ENCODE measurements around the gene PDRG1.
"Not testable (repeated sequence)": the region's sequence is repeated elsewhere in the genome, so short reads cannot be mapped to it uniquely, and the experiment has no call there.

Gene PDRG1

GRCh38 chr20:31919410-31920155 lies 32.3 kb downstream of the PDRG1 start:
- DNase-seq (ENCODE audit: low read depth, low spot score): no peak
- in situ Hi-C loops (cut with HindIII; ENCODE audit: low sequenced_read_pairs): no loop called here
- TF ChIP-seq CTCF (IDR thresholded peaks at IDR 0.05; ENCODE audit: low read depth, low read length): no peak
- H3K4me3 ChIP-seq (ENCODE audit: low read depth, low read length): no peak overlapping the region

DNA sequence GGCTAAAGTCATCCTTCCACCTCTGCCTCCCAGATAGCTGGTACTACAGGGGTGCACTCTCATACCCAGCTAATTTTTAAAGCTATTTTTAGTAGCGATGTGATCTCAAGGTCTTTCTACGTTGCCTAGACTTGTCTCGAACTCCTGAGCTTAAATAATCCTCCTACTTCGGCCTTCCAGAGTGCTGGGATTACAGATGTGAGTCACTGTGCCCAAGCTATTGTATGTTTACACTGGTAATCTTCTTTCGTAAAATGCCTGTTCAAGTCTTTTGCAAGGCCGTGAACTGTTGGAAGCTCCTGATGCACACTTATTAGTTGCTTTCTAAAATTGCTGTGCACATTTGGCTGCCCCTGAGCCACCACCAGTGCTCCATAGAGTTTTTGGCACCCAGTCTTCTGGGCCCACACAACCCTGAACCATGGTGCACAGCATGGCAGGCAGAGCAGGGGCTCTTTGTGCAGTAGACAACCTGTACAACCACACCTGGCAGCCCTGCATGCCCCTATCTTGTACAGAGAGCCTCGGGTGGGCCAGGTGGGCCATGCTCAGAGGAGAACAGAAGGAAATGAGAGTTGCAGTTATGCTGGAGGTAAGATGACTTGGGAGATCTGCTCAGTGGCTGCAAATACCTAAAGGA lies 33.3 kb downstream of the PDRG1 start:
- H3K4me3 ChIP-seq (ENCODE audit: low read depth, low read length): no peak overlapping the region
- DNase-seq (ENCODE audit: low read depth, low spot score): no peak
- no peak for TF ChIP-seq CTCF (IDR thresholded peaks at IDR 0.05; ENCODE audit: low read depth, low read length)
- in situ Hi-C loops (cut with HindIII; ENCODE audit: low sequenced_read_pairs): no loop called here

DNA sequence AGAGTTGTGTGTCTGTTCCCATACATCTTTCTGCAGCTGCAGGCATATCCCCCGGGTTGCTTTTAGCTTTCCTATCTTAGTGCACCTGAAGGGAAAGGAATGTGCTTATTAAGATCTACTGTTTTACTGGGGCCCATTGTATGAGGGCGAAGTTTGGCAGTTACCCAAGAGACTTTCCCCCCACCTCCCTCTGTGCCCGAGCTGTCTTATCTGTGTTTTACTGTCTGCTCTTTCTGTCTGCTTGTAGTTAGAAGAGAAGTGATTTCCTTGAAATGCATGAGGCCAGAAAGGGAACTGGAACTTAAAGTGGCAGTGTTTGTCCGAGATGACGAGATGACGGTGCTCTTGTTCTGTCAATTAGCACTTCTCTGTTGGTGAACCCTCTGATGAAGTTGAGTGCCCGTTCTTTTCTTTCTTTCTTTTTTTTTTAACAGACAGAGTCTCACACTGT lies 33.9 kb downstream of the PDRG1 start:
- H3K4me3 ChIP-seq (ENCODE audit: low read depth, low read length); DNase-seq (ENCODE audit: low read depth, low spot score); in situ Hi-C loops (cut with HindIII; ENCODE audit: low sequenced_read_pairs): not testable (repeated sequence)

- in situ Hi-C loops (cut with HindIII; ENCODE audit: low sequenced_read_pairs): no loop called here
- no peak for TF ChIP-seq CTCF (IDR thresholded peaks at IDR 0.05; ENCODE audit: low read depth, low read length)
- no peak for DNase-seq (ENCODE audit: low read depth, low spot score)
- H3K4me3 ChIP-seq (ENCODE audit: low read depth, low read length): no peak overlapping the region
Observed at GRCh38 chr20:31916708-31917107, 35.1 kb downstream of the PDRG1 start.

DNA sequence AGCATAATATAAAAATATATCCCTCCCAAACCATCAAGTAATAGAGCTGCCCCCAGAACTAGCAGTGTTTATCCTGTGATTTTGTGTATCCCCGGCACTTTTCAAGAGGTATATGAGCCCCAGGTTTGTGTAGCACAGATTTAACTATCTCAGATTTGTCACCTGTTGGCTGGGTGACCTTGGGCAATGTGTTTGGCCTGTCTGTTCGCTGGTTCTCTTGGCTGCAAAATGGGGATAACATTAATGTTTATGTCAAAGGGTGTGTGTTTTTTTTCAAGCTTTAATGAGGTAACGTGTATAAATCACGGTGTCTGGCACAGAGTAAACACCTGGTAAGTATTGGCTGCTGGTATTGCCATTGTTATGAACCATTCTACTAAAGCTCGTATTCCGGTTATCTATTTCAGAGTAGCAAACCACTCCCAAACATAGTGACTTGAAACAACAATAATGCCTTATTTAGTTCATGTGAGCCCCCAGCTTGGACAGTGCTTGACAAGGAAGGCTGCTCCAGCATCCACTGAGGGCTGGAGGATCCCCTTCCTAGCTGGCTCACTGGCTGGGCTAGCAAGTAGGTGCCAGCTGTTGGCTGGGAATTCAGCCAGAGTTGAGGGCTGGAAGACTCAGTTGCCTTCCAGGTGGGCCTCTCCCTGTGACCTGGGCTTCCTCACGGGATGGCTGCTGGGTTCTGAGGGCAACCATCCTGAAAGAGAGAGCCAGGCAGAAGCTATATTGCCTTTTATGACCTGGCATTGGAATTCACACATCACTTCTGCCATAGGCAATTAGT lies 36.2 kb downstream of the PDRG1 start:
- no peak overlapping the region for H3K4me3 ChIP-seq (ENCODE audit: low read depth, low read length)
- in situ Hi-C loops (cut with HindIII; ENCODE audit: low sequenced_read_pairs): no loop called here
- no peak for DNase-seq (ENCODE audit: low read depth, low spot score)
- TF ChIP-seq CTCF (IDR thresholded peaks at IDR 0.05; ENCODE audit: low read depth, low read length): no peak

DNA sequence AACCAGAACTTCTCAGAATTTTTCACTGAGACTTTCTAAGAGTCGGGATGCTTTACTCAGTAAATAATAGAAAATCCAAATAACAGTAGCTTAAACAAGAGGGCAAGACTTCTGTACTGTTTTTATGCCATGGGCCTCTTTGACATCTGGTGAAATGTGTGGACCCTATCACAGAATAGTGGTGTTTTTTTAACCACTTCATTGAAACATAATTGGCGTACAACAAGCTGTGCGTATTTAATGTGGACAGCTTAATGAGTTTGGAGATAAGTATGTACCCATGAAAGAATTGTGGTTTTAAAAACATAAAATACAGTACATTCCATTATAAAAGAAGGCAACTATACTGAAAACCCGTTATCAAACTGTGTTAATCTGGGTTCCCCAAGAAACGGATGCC lies 37.7 kb downstream of the PDRG1 start:
- H3K4me3 ChIP-seq (ENCODE audit: low read depth, low read length): no peak overlapping the region
- TF ChIP-seq CTCF (IDR thresholded peaks at IDR 0.05; ENCODE audit: low read depth, low read length): no peak
- DNase-seq (ENCODE audit: low read depth, low spot score): no peak
- in situ Hi-C loops (cut with HindIII; ENCODE audit: low sequenced_read_pairs): no loop called here
